SU-DHL-6 (cell line): ENCODE measurements around the gene CAPN13.

Experiments used
- H2AFZ ChIP-seq: fragments of 200-600 bp; sonication (generic); 2 replicates; pipeline ENCODE4 v1.6.1; 2014; ENCODE audit warnings: low read depth, mild to moderate bottlenecking, moderate library complexity, mixed read lengths, antibody characterized with exemption, low read length; ENCODE audit not compliant: severe bottlenecking
- H3F3A ChIP-seq: fragments of 200-600 bp; shearing (Covaris generic); 2 replicates; pipeline ENCODE4 v1.6.0; 2016; ENCODE audit warnings: antibody characterized with exemption, mild to moderate bottlenecking; ENCODE audit not compliant: insufficient read depth
- H3K27ac ChIP-seq: fragments of 200-600 bp; sonication (generic); 2 replicates; pipeline ENCODE4 v1.5.1; 2016; ENCODE audit warnings: low read depth, mild to moderate bottlenecking, low read length, moderate library complexity, mixed read lengths
- H3K27me3 ChIP-seq: fragments of 200-600 bp; sonication (generic), shearing (Covaris generic); 2 replicates; pipeline ENCODE4 v1.6.0; 2014; ENCODE audit warnings: mild to moderate bottlenecking, low read length
- H3K36me3 ChIP-seq: fragments of 200-600 bp; sonication (generic); 2 replicates; pipeline ENCODE4 v1.6.1; 2014; ENCODE audit warnings: mild to moderate bottlenecking, low read length, mixed read lengths
- H3K4me2 ChIP-seq: fragments of 300-600, 200-600 bp; shearing (Covaris generic), sonication (generic); 2 replicates; pipeline ENCODE4 v1.6.0; 2014; ENCODE audit warnings: low read length, low read depth, mild to moderate bottlenecking; ENCODE audit not compliant: poor library complexity, severe bottlenecking
- H3K4me3 ChIP-seq: fragments of 200-600 bp; sonication (generic); 2 replicates; pipeline ENCODE4 v1.5.1; 2014; ENCODE audit warnings: antibody characterized with exemption, low read length, mild to moderate bottlenecking, mixed read lengths; ENCODE audit not compliant: insufficient read depth, poor library complexity, severe bottlenecking
- H3K79me2 ChIP-seq: fragments of 200-600 bp; sonication (generic); 2 replicates; pipeline ENCODE4 v1.6.1; 2014; ENCODE audit warnings: mild to moderate bottlenecking, low read length, moderate library complexity; ENCODE audit not compliant: insufficient read depth
- H3K9ac ChIP-seq: fragments of 200-600 bp; sonication (generic); 2 replicates; pipeline ENCODE4 v1.7.0; 2014; ENCODE audit warnings: mild to moderate bottlenecking, low read length
- H3K9me2 ChIP-seq: fragments of 200-600 bp; sonication (generic); replicated peaks from 2 replicates; pipeline ENCODE4 v1.6.1; 2014; ENCODE audit warnings: low read length; ENCODE audit not compliant: insufficient read depth
- H3K9me3 ChIP-seq: fragments of 200-600 bp; sonication (generic); 2 replicates; pipeline ENCODE4 v1.6.1; 2014; ENCODE audit warnings: low read length, mixed read lengths; ENCODE audit not compliant: insufficient read depth
- H4K20me1 ChIP-seq: fragments of 200-600 bp; sonication (generic); 2 replicates; pipeline ENCODE4 v1.6.1; 2014; ENCODE audit warnings: low read depth, mild to moderate bottlenecking, antibody characterized with exemption, low read length, moderate library complexity, mixed read lengths
- CTCF ChIP-seq: fragments of 200-600 bp; sonication (generic); IDR thresholded peaks from one replicate; pipeline ENCODE4 v1.5.1; 2017; ENCODE audit warnings: antibody characterized with exemption, mild to moderate bottlenecking, low read length, moderate library complexity; ENCODE audit not compliant: insufficient read depth, poor library complexity, severe bottlenecking
- EZH2phosphoT487 ChIP-seq: fragments of 200-600 bp; sonication (generic), shearing (Covaris generic); conservative IDR thresholded peaks from 2 replicates; pipeline ENCODE4 v1.6.1; 2018; ENCODE audit warnings: mild to moderate bottlenecking, antibody characterized with exemption, low read length, moderate library complexity, mixed read lengths

Gene CAPN13

GRCh38 chr2:30711646-30712085 is 95.6 kb downstream of the CAPN13 start:
- no peak overlapping the region for H3K9ac ChIP-seq
- H3K4me2 ChIP-seq: no peak overlapping the region
- no peaks in the 10 kb centered on the region for H3F3A ChIP-seq
- no peaks in the 10 kb centered on the region for H3K36me3 ChIP-seq
- no peaks in the 10 kb centered on the region for H3K9me2 ChIP-seq
- H3K27ac ChIP-seq: no peak overlapping the region
- H4K20me1 ChIP-seq: no peaks in the 10 kb centered on the region
- no peaks in the 10 kb centered on the region for H3K9me3 ChIP-seq
- H3K79me2 ChIP-seq: no peaks in the 10 kb centered on the region
- H3K4me3 ChIP-seq: no peak overlapping the region
- H3K27me3 ChIP-seq: no peaks in the 10 kb centered on the region
- no peak overlapping the region for H2AFZ ChIP-seq
- TF ChIP-seq EZH2phosphoT487 (no peak), CTCF (peak; percentile 99)

- no peak overlapping the region for H3K9ac ChIP-seq
- H3K9me3 ChIP-seq: no peaks in the 10 kb centered on the region
- H3K4me2 ChIP-seq: no peak overlapping the region
- no peaks in the 10 kb centered on the region for H3K36me3 ChIP-seq
- no peaks in the 10 kb centered on the region for H3K79me2 ChIP-seq
- no peaks in the 10 kb centered on the region for H3K27me3 ChIP-seq
- no peaks in the 10 kb centered on the region for H3K9me2 ChIP-seq
- no peak overlapping the region for H3K27ac ChIP-seq
- no peaks in the 10 kb centered on the region for H3F3A ChIP-seq
- H3K4me3 ChIP-seq: no peak overlapping the region
- no peak for TF ChIP-seq EZH2phosphoT487
- no peak overlapping the region for H2AFZ ChIP-seq
- no peaks in the 10 kb centered on the region for H4K20me1 ChIP-seq
Measured at GRCh38 chr2:30710461-30710860, 96.8 kb downstream of the CAPN13 start.

GRCh38 chr2:30710016-30710415 is 97.2 kb downstream of the CAPN13 start:
- Histone ChIP-seq H2AFZ (no peak overlapping the region), H3K9me2 (no peaks in the 10 kb centered on the region), H3K36me3 (no peaks in the 10 kb centered on the region), H3K4me3 (no peak overlapping the region), H3K79me2 (no peaks in the 10 kb centered on the region), H3K9ac (no peak overlapping the region), H3K9me3 (no peaks in the 10 kb centered on the region), H4K20me1 (no peaks in the 10 kb centered on the region), H3F3A (no peaks in the 10 kb centered on the region), H3K4me2 (no peak overlapping the region), H3K27me3 (no peaks in the 10 kb centered on the region), H3K27ac (no peak overlapping the region)
- TF ChIP-seq CTCF: no peak
- TF ChIP-seq EZH2phosphoT487: no peak

- Histone ChIP-seq H3K9me3 (no peaks in the 10 kb centered on the region), H3K4me3 (no peak overlapping the region), H3K79me2 (no peaks in the 10 kb centered on the region), H3K27me3 (no peaks in the 10 kb centered on the region), H3K27ac (no peak overlapping the region), H3K36me3 (no peaks in the 10 kb centered on the region), H3K4me2 (no peak overlapping the region), H3K9ac (no peak overlapping the region), H2AFZ (no peak overlapping the region), H3F3A (no peaks in the 10 kb centered on the region), H4K20me1 (no peaks in the 10 kb centered on the region), H3K9me2 (no peaks in the 10 kb centered on the region)
- TF ChIP-seq CTCF: no peak
- no peak for TF ChIP-seq EZH2phosphoT487
Measured at GRCh38 chr2:30709516-30709915, 97.7 kb downstream of the CAPN13 start.
